ENCODE measurements around the gene RNF213.

The RNF213 gene

GRCh38 chr17:80228477-80228876 is 32.2 kb upstream of the RNF213 start:
- POLR2A ChIA-PET = no interaction called here
- H3K4me3 ChIP-seq (ENCODE audit: low read depth, low read length) = no peak overlapping the region
- no peak for DNase-seq (ENCODE audit: low read depth, low spot score)
- CTCF ChIA-PET = interaction anchor here (1.2 kb wide), 1 partner anchor 25 kb away, joined by 3 read pairs; no protein-coding TSS in a partner anchor
- TF ChIP-seq, protein P1, sequence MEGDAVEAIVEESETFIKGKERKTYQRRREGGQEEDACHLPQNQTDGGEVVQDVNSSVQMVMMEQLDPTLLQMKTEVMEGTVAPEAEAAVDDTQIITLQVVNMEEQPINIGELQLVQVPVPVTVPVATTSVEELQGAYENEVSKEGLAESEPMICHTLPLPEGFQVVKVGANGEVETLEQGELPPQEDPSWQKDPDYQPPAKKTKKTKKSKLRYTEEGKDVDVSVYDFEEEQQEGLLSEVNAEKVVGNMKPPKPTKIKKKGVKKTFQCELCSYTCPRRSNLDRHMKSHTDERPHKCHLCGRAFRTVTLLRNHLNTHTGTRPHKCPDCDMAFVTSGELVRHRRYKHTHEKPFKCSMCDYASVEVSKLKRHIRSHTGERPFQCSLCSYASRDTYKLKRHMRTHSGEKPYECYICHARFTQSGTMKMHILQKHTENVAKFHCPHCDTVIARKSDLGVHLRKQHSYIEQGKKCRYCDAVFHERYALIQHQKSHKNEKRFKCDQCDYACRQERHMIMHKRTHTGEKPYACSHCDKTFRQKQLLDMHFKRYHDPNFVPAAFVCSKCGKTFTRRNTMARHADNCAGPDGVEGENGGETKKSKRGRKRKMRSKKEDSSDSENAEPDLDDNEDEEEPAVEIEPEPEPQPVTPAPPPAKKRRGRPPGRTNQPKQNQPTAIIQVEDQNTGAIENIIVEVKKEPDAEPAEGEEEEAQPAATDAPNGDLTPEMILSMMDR (IDR thresholded peaks at IDR 0.05; ENCODE audit: insufficient read depth, low read length, missing control alignments) = no peak

DNA sequence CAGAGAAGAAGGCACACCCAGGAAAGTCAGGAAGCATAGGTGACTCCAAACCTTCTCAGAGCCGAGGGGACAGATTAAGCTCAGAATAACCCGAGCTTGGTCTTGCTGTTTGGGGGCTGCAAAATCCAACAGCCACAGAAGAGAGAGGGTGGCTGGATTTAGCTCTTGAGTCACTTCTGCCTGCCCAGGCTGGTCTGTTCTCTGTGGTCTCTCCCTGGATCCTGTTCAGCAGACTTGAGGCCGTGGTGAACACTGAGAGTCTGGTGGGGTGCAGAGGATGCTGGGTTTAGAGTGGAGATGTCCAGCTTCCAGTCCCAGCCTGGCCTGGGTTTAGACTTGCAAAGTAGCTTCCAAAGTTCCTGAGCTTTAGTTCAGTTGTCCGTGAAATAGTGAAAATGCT is 31.6 kb upstream of the RNF213 start:
- POLR2A ChIA-PET = no interaction called here
- CTCF ChIA-PET = interaction anchor here (1.2 kb wide), 1 partner anchor 24 kb away, joined by 3 read pairs; no protein-coding TSS in a partner anchor
- no peak for DNase-seq (ENCODE audit: low read depth, low spot score)
- no peak overlapping the region for H3K4me3 ChIP-seq (ENCODE audit: low read depth, low read length)
- TF ChIP-seq, protein P1 (IDR thresholded peaks at IDR 0.05; ENCODE audit: insufficient read depth, low read length, missing control alignments) = no peak

GRCh38 chr17:80232438-80232837 is 28.2 kb upstream of the RNF213 start:
- POLR2A ChIA-PET = no interaction called here

GRCh38 chr17:80233202-80233601 is 27.4 kb upstream of the RNF213 start:
- no peak for DNase-seq (ENCODE audit: low read depth, low spot score)
- TF ChIP-seq, protein P1 (IDR thresholded peaks at IDR 0.05; ENCODE audit: insufficient read depth, low read length, missing control alignments) = no peak
- H3K4me3 ChIP-seq (ENCODE audit: low read depth, low read length) = no peak overlapping the region
- ChIA-PET POLR2A (no interaction called here), CTCF (no interaction called here)

More at GRCh38 chr17:80232438-80232837, 28.2 kb upstream of the RNF213 start:
- CTCF ChIA-PET = no interaction called here
- H3K4me3 ChIP-seq (ENCODE audit: low read depth, low read length) = no peak overlapping the region
- DNase-seq (ENCODE audit: low read depth, low spot score) = no peak
- TF ChIP-seq, protein P1 (IDR thresholded peaks at IDR 0.05; ENCODE audit: insufficient read depth, low read length, missing control alignments) = no peak

- DNase-seq (ENCODE audit: low read depth, low spot score) = no peak
- POLR2A ChIA-PET = no interaction called here
- CTCF ChIA-PET = no interaction called here
- no peak overlapping the region for H3K4me3 ChIP-seq (ENCODE audit: low read depth, low read length)
- TF ChIP-seq, protein P1 (IDR thresholded peaks at IDR 0.05; ENCODE audit: insufficient read depth, low read length, missing control alignments) = no peak
Observed at GRCh38 chr17:80236911-80237310, 23.7 kb upstream of the RNF213 start.

- ChIA-PET POLR2A (no interaction called here), CTCF (no interaction called here)
- TF ChIP-seq, protein P1 (IDR thresholded peaks at IDR 0.05; ENCODE audit: insufficient read depth, low read length, missing control alignments) = no peak
- no peak overlapping the region for H3K4me3 ChIP-seq (ENCODE audit: low read depth, low read length)
- DNase-seq (ENCODE audit: low read depth, low spot score) = no peak
Observed at GRCh38 chr17:80237386-80237785, 23.3 kb upstream of the RNF213 start.

Measured in AG04449 (cell line).